Glutamatergic neuron (in vitro differentiated cells): ENCODE measurements around the gene SLC25A19. TPM values are rescaled to one million over a fixed set of nuclear protein-coding genes. Genes with fewer than 3 reads are reported as not detected.

Experiments used
- DNase-seq: peaks from one replicate; pipeline ENCODE4 v3.0.0; 2022
- H3K27ac Mint-ChIP-seq: one replicate; pipeline ENCODE4 v1.8.0; 2020; ENCODE audit warnings: mild to moderate bottlenecking, mixed read lengths, inconsistent platforms; ENCODE audit not compliant: unreplicated experiment
- H3K27me3 Mint-ChIP-seq: one replicate; pipeline ENCODE4 v1.8.0; 2020; ENCODE audit warnings: mild to moderate bottlenecking, moderate library complexity, mixed read lengths, inconsistent platforms; ENCODE audit not compliant: unreplicated experiment
- H3K36me3 Mint-ChIP-seq: one replicate; pipeline ENCODE4 v1.8.0; 2020; ENCODE audit warnings: mild to moderate bottlenecking, mixed read lengths, inconsistent platforms; ENCODE audit not compliant: unreplicated experiment
- H3K4me1 Mint-ChIP-seq: one replicate; pipeline ENCODE4 v1.8.0; 2020; ENCODE audit warnings: mild to moderate bottlenecking, low read depth, mixed read lengths, inconsistent platforms; ENCODE audit not compliant: unreplicated experiment
- H3K4me3 Mint-ChIP-seq: one replicate; pipeline ENCODE4 v1.8.0; 2020; ENCODE audit warnings: mild to moderate bottlenecking, mixed read lengths, inconsistent platforms; ENCODE audit not compliant: unreplicated experiment
- H3K9me3 Mint-ChIP-seq: one replicate; pipeline ENCODE4 v1.8.0; 2020; ENCODE audit warnings: mild to moderate bottlenecking, moderate library complexity, mixed read lengths, inconsistent platforms; ENCODE audit not compliant: unreplicated experiment
- CTCF ChIP-seq: fragments of 200-600 bp; sonication (generic); IDR thresholded peaks from one replicate; pipeline ENCODE4 v1.5.0; 2021; ENCODE audit not compliant: partially characterized antibody, unreplicated experiment
- total RNA-seq: library from RNA; stranded (reverse); fragmentation: NEBNext Ultra II Directional; extraction: Animal tissue kit (Norgen Biotek cat#: 25700); gene quantifications from one replicate; pipeline ENCODE4 v1.2.1, GENCODE V29; 2021; ENCODE audit not compliant: unreplicated experiment

The SLC25A19 gene
- total RNA-seq, 1 donor from 2014 or later: 9.3 TPM

- H3K4me1 Mint-ChIP-seq: no peaks in the 10 kb centered on the region
These were observed 11.6 kb downstream of the SLC25A19 start for GRCh38 chr17:75277664-75278071.

GRCh38 chr17:75273977-75274708 is 15.1 kb downstream of the SLC25A19 start:
- TF ChIP-seq CTCF: no peak
- H3K4me3 Mint-ChIP-seq: no peak overlapping the region

More at GRCh38 chr17:75277664-75278071, 11.6 kb downstream of the SLC25A19 start:
- Mint-ChIP-seq H3K27ac (no peak overlapping the region), H3K4me3 (no peak overlapping the region), H3K36me3 (no peaks in the 10 kb centered on the region), H3K9me3 (no peaks in the 10 kb centered on the region), H3K27me3 (peaks cover 2% of the 10 kb centered on the region)
- DNase-seq: no peak
- TF ChIP-seq CTCF: no peak

GRCh38 chr17:75272848-75273184 is 16.4 kb downstream of the SLC25A19 start:
- no peaks in the 10 kb centered on the region for H3K36me3 Mint-ChIP-seq
- H3K27ac Mint-ChIP-seq: no peak overlapping the region
- peaks cover 2% of the 10 kb centered on the region for H3K4me1 Mint-ChIP-seq
- DNase-seq: no peak
- TF ChIP-seq CTCF: no peak
- peaks cover 3% of the 10 kb centered on the region for H3K9me3 Mint-ChIP-seq
- H3K4me3 Mint-ChIP-seq: no peak overlapping the region
- H3K27me3 Mint-ChIP-seq: peaks cover 7% of the 10 kb centered on the region

More at GRCh38 chr17:75273977-75274708, 15.1 kb downstream of the SLC25A19 start:
- H3K27ac Mint-ChIP-seq: no peak overlapping the region
- no peak for DNase-seq
- H3K36me3 Mint-ChIP-seq: no peaks in the 10 kb centered on the region
- peaks cover 2% of the 10 kb centered on the region for H3K27me3 Mint-ChIP-seq
- peaks cover 2% of the 10 kb centered on the region for H3K4me1 Mint-ChIP-seq
- peaks cover under 1% of the 10 kb centered on the region for H3K9me3 Mint-ChIP-seq

- peak overlapping the region; percentile 84 for H3K4me3 Mint-ChIP-seq
- no peak overlapping the region for H3K27ac Mint-ChIP-seq
- peaks cover 2% of the 10 kb centered on the region for H3K4me1 Mint-ChIP-seq
- no peaks in the 10 kb centered on the region for H3K36me3 Mint-ChIP-seq
- DNase-seq: no peak
- H3K9me3 Mint-ChIP-seq: peaks cover 3% of the 10 kb centered on the region
- H3K27me3 Mint-ChIP-seq: peaks cover 7% of the 10 kb centered on the region
- no peak for TF ChIP-seq CTCF
These were observed 17.0 kb downstream of the SLC25A19 start for GRCh38 chr17:75271955-75272847.
